ENCODE measurements around the gene MUCL1. TPM values are rescaled to one million over a fixed set of nuclear protein-coding genes. Genes with fewer than 3 reads are reported as not detected.

Gene MUCL1, protein sequence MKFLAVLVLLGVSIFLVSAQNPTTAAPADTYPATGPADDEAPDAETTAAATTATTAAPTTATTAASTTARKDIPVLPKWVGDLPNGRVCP
- total RNA-seq: not detected in 2 replicates

DNA sequence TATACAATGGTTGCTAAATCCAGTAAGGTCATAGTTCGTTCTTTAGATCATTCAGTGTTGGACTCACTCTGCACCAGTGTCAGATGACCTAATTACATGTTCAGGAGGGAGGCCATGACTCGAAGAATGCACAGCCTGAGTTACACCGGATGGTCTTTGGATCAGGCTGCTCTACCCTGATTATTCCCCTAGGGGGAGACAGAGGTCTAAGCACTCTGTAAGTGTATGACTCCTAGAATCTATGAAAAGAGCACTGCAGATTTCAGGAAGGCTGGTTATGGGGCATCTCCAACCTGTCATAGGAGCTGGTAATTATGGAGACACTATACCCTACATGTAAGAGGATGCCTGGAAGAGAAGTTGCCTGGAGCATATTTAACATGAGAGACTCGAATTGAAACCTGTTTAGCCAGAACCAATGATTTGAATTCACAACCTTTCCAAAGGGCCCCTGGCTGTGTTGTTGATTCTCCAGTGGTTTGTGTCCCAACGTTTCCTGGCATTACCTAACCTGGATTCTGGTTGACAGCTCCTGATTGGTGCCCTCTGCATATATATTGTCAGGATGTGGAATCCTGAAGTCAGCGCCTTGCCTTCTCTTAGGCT is at the start of gene MUCL1:
TSS of gene MUCL1 (plus strand) at position 584 of the 606 bp plus-strand sequence. CDS start 67 bp downstream, outside the sequence.

Other genes with a start within 250 kb of the MUCL1 start
- not detected in 2 replicates for gene LACRT, start 219.6 kb upstream of the MUCL1 start, total RNA-seq
- gene DCD, start 206.2 kb upstream of the MUCL1 start, total RNA-seq: not detected in 2 replicates
- gene TESPA1, start 130.2 kb downstream of the MUCL1 start, total RNA-seq: not detected in 2 replicates
- gene NEUROD4, start 165.5 kb downstream of the MUCL1 start, total RNA-seq: not detected in 2 replicates